Hepatocyte (in vitro differentiated cells): ENCODE data around the gene PIGN.

Source experiments
- EZH2phosphoT487 ChIP-seq: fragments of 200-600 bp; sonication (generic); IDR thresholded peaks from one replicate; pipeline ENCODE4 v1.6.1; 2018; ENCODE audit warnings: antibody characterized with exemption, mild to moderate bottlenecking, low read depth, moderate library complexity; ENCODE audit not compliant: unreplicated experiment, severe bottlenecking
- TF ChIP-seq, protein P1 (sequence below): fragments of 200-600 bp; sonication (generic); IDR thresholded peaks from 2 replicates; pipeline ENCODE4 v1.5.1; 2016; ENCODE audit warnings: antibody characterized with exemption, mild to moderate bottlenecking; ENCODE audit not compliant: poor library complexity

DNA sequence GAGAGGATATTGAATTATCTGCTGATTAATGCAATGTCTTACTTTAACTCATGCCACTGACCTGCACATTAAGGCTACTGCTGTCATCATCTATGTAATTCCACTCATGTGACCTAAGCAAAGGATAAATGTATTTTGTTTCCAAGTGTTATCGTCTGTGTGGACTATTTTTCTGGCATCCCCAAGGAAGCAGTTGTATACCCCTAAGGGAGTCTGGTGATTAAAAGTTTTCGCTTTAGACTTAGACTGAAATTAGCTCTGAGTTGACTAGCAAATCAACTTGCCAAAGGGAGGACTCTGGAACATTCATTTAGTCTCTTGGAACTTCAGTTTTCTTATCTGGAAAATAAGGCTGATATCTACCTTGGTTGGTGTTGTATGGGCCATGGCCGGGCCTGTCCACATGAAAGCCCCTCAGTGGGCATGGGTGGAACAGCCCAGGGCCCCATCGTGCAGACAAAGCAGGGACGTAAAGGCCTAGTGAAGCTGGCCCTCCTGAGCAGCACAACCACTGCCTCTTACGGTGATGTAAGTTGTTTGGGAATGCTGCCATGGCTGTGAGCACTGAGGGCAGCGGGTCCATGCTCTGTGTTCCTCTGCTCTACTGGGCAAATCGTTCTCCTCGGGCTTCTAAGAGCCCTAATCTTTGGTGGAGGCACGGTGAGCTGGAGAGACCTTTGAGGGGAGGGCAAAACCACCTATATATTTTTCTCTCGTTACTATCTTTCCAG is 149.7 kb downstream of the PIGN start:
- TF ChIP-seq EZH2phosphoT487, result no peak
- TF ChIP-seq, protein P1, sequence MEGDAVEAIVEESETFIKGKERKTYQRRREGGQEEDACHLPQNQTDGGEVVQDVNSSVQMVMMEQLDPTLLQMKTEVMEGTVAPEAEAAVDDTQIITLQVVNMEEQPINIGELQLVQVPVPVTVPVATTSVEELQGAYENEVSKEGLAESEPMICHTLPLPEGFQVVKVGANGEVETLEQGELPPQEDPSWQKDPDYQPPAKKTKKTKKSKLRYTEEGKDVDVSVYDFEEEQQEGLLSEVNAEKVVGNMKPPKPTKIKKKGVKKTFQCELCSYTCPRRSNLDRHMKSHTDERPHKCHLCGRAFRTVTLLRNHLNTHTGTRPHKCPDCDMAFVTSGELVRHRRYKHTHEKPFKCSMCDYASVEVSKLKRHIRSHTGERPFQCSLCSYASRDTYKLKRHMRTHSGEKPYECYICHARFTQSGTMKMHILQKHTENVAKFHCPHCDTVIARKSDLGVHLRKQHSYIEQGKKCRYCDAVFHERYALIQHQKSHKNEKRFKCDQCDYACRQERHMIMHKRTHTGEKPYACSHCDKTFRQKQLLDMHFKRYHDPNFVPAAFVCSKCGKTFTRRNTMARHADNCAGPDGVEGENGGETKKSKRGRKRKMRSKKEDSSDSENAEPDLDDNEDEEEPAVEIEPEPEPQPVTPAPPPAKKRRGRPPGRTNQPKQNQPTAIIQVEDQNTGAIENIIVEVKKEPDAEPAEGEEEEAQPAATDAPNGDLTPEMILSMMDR, result no peak
